GM19463 (cell line): Measurements from ENCODE around the gene ELMO1.

ENCODE experiments used
- ATAC-seq: cut with Tn5 transposase; IDR thresholded peaks from one replicate; pipeline ENCODE4 v1.9.1; 2021; ENCODE audit warnings: mild to moderate bottlenecking, moderate library complexity; ENCODE audit not compliant: unreplicated experiment

The ELMO1 gene

DNA sequence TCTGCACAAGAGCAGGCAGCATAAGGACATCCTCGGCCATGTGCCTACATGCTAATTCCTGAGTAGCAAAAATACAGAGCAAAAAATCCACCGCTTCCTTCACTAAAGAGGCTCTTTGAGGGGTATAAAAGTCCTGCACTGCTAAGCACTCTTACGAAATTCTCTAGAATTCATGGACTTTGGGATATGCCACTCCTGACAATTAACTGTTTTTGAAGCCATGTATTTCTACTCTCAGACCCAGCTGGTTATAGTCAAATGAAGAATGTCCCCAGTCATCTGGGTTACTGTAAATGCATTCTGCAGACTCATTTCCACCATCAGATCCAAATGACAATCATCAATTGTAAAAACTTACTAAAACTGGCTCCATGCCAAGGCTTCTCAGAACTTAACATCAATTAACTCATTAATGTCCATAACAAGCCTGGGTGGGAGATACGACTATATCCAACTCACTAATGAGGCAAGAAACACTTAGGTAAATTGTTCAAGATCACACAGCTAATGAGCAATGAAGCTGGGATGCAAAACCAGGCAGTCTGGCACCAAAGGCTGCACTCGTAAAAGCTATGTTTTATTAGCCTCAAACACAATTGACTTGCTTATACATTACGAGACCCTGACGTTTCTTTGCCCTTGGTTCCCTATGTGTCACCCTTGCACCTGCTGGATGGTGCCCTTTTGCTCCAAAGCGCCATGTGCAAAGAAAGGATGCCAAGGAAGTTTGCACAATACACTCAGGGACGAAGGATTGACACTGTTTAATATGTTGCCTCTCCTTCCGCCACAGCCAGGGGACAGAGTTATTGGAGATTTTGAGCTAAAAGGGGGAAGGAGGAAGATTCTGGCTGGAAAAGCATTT is 250.4 kb downstream of the ELMO1 start:
- ATAC-seq: no peak

DNA sequence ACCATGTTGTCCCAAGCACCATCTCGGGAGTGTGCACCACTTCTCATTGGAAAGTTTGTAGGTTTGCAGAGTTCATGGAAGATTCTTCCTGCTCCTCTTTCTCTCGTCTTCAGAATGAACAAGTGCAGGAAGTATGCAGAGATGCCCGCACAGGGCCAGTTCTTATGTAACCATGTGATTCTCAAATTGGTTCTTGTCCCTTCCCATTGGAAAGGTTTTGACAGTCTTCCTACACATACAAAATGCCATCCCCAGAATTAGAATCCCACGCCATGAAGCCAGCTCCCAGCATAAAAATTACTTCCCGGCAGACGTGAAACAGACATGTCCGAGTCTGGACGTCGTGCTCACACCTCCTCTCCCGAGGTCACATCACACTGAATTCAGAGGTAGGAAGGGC is 251.6 kb downstream of the ELMO1 start:
- no peak for ATAC-seq

- no peak for ATAC-seq
These were observed 252.0 kb downstream of the ELMO1 start for GRCh38 chr7:37196676-37197075.

DNA sequence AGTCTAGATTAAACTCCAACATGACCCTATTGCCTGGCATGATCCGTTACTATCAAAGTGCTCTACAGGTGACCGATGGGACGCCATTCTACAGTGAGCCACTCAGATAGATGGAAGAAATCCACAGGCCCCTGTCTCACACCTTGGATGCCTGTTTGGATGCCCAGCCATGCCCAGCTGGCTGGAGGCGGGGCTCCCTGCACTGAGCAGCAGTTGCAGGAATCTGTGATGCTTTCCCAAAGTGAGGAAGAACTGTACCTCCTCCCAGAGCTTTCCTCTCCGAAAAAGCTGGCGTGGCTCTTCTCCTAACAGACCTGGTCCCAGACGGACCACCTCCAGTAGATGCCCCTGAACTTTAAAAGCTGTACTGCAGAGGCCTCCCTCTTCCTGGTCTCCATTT is 253.3 kb downstream of the ELMO1 start:
- no peak for ATAC-seq

GRCh38 chr7:37194943-37195342 is 253.7 kb downstream of the ELMO1 start:
- no peak for ATAC-seq

- ATAC-seq: no peak
These were observed 254.9 kb downstream of the ELMO1 start for GRCh38 chr7:37193775-37194135.

GRCh38 chr7:37193087-37193774 is 255.4 kb downstream of the ELMO1 start:
- no peak for ATAC-seq

DNA sequence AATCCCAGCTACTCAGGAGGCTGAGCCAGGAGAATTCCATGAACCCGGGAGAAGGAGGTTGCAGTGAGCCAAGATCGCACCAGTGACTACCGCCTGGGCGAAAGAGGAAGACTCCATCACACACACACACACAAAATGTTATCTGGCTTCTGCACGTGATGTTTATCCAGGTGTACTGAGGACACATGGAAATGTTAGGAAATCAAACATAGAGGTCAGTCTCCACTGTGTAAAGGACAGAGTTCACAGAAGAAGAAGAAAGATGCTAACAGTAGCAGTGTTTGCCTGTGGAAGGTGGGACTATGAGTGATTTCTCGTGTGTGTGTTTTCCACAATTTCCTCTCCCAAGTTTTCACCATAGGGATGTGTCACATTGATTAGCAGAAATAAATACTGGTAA is 256.9 kb downstream of the ELMO1 start:
- ATAC-seq: no peak

- no peak for ATAC-seq
These were observed 261.5 kb downstream of the ELMO1 start for GRCh38 chr7:37187179-37187578.

DNA sequence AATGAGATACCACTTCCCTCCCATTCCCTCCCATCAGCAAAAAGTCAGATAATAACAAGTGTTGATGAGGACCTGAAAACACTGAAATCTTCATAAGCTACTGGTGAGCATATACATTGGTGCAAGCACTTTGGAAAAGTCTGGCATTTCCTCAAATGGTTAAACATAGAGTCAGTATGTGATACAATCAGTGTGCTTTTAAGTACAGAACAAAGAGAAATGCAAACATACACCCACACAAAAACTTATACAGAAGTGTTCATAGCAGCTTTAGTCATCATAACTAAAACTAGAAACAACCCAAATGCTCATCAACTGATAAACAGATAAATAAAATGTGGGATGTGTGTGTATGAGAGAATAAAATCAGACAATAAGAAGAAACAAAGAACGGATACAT is 261.9 kb downstream of the ELMO1 start:
- no peak for ATAC-seq

DNA sequence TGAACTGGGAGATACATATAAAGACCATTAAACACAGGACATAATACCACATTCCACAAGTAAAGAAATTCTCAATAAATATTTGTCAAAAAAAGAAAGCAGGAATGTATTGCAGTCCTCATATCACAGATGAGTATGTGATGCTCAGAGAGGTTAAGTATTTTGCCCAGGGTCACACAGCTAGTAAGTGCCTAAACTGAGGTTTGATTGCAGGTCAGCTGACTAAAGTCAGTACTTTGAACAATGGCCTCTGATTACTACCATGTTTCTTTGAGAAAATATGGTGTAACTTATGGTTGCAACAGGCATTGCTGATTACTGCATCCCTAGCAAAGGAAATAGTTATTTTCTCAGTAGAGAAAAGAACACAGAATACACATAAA is 267.1 kb downstream of the ELMO1 start:
- ATAC-seq: no peak

DNA sequence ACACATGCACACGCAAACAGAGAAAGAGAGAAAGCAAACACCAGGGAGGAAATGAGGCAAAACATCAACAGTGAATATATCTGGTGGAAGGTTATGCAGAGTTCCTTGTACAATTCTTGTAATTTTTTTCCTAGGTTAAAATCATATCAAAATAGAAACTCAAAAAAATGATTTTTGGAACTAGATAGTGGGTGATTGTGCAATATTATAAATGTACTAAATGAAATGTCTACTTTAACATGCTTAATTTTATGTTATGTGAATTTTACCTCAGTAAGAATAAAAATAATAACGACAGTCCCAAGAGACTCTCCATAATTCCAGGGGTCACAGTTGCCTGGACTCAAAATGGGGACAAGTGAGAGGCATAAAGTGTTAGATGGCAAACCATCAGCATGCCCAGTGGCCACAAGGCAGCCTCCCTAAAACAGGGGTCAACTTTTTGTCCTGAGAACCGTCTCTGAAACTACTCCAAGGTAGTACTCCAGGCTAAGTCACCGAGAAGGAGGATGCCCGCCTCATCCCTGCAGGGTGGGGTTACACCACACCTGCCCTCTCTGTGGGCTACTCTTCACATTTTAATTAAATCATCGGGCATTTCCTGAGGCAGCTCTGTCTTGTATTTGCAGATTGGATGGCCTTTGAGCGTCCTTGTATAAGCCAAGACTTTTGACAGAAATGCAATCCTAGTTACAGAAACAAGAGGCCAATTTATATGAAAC is 267.7 kb downstream of the ELMO1 start:
- ATAC-seq: no peak

- no peak for ATAC-seq
These were observed 272.6 kb downstream of the ELMO1 start for GRCh38 chr7:37176079-37176478.

GRCh38 chr7:37174460-37174859 is 274.2 kb downstream of the ELMO1 start:
- no peak for ATAC-seq

DNA sequence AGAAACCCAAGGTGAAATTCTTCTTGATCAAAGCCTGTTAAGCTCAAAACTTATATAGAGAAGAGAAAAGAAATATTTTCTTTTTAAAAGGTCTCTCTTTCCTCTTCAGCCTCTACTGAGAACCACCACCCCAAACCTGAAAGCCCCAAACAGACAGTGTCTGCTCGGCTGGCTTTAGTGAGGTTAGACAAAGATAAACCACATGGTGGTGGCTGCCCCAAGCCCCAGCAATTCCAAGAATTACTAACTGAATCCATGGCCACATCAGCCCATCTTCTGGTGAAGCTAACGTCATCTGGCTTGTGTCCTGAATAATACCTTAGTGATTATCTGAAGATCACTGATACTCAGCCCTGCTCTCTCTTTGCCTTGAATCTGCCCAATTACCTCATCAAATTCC is 275.0 kb downstream of the ELMO1 start:
- no peak for ATAC-seq

DNA sequence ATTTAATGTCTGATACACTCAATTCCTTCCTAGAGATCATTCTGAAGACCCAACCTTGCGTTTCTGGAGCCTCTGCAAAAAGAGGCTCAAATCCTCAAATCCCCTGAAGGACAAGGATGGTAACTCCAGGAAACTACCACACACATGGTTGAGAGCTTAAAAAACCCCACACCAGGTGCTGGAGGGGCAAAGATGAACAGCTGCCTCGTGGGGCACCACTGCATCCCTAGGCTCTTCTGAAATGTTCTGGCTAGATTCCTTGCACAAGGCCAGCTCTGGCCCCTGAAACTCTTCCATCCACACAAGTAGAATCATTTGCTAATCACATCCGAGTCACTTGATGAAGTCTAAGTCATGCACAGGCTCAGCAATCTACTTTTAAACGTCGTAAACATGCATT is 286.6 kb downstream of the ELMO1 start:
- ATAC-seq: no peak

- ATAC-seq: no peak
These were observed 288.0 kb downstream of the ELMO1 start for GRCh38 chr7:37160656-37161055.

- no peak for ATAC-seq
These were observed 295.3 kb downstream of the ELMO1 start for GRCh38 chr7:37153376-37153775.

- ATAC-seq: no peak
These were observed 296.8 kb downstream of the ELMO1 start for GRCh38 chr7:37151741-37152413.

GRCh38 chr7:37150856-37151255 is 297.8 kb downstream of the ELMO1 start:
- no peak for ATAC-seq

DNA sequence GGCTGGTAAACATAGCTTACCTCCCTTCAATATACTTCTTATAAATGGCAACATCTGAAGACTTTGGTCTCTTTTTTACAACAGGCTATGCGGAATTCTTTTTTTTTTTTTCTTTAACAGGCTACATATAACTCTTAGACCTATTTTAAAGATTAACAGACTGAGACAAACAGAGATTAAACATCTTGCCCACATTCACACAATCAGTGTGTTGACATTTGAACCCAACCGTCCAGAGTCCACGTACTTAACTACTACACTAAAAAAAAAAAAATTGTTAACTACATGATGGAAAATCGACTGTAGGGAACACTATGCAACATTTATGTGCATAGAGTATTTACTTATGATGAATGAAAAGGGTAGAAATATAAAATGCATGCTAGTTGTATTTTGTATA is 298.5 kb downstream of the ELMO1 start:
- ATAC-seq: no peak
